Measurements from ENCODE around the gene UBP1. TPM values are rescaled to one million over a fixed set of nuclear protein-coding genes. Genes with fewer than 3 reads are reported as not detected.
A peak's percentile ranks its signal among the peaks of the same experiment; 100 is the strongest.

Gene UBP1
- total and polyA plus RNA-seq, 12 donors: 23.7 to 74.5 (median 44.3) TPM

- H3K36me3 ChIP-seq (replicated peaks in 1 of 2): peaks cover 0 to 87% of the 10 kb centered on the region in 2 donors
- H3K4me3 ChIP-seq: no peak overlapping the region
- DNase-seq: no peak
- 86 to 96% (median 91%) methylated on average over 2 of the region's 2 CpGs for WGBS, 4 donors
- no peak for TF ChIP-seq POLR2A (IDR thresholded peaks at IDR 0.05)
- no peak for TF ChIP-seq CTCF (IDR thresholded peaks at IDR 0.05)
- H3K9me3 ChIP-seq (replicated peaks in 1 of 3): no peaks in the 10 kb centered on the region
- no peaks in the 10 kb centered on the region for H3K4me1 ChIP-seq (replicated peaks in 1 of 2)
- no peak overlapping the region for H3K27ac ChIP-seq
- intact Hi-C loops (cut with DNase I): no loop called here
- no peaks in the 10 kb centered on the region for H3K27me3 ChIP-seq
Measured at GRCh38 chr3:33401781-33402180, 38.4 kb downstream of the UBP1 start.

- DNase-seq: no peak
- H3K4me3 ChIP-seq: no peak overlapping the region
- no peaks in the 10 kb centered on the region for H3K9me3 ChIP-seq (replicated peaks in 1 of 3)
- TF ChIP-seq POLR2A (IDR thresholded peaks at IDR 0.05): no peak
- TF ChIP-seq CTCF (IDR thresholded peaks at IDR 0.05): no peak
- H3K36me3 ChIP-seq (replicated peaks in 1 of 2): peaks cover 0 to 93% of the 10 kb centered on the region in 2 donors
- WGBS, 4 donors: 92 to 100% (median 97%) methylated on average over 5 of the region's 5 CpGs
- H3K4me1 ChIP-seq (replicated peaks in 1 of 2): no peaks in the 10 kb centered on the region
- H3K27me3 ChIP-seq: no peaks in the 10 kb centered on the region
- intact Hi-C loops (cut with DNase I): no loop called here
- no peak overlapping the region for H3K27ac ChIP-seq
Measured at GRCh38 chr3:33398410-33398809, 41.8 kb downstream of the UBP1 start.

GRCh38 chr3:33395900-33396299, 44.3 kb downstream of the UBP1 start:
- Histone ChIP-seq H3K36me3 (replicated peaks in 1 of 2) (peaks cover 0 to 86% of the 10 kb centered on the region in 2 donors), H3K9me3 (replicated peaks in 1 of 3) (no peaks in the 10 kb centered on the region), H3K27ac (no peak overlapping the region), H3K27me3 (no peaks in the 10 kb centered on the region), H3K4me3 (no peak overlapping the region), H3K4me1 (replicated peaks in 1 of 2) (no peaks in the 10 kb centered on the region)
- intact Hi-C loops (cut with DNase I): no loop called here
- 67 to 89% (median 81%) methylated on average over 4 to 7 of the region's 7 CpGs for WGBS, 4 donors
- peak in 1 of 7 donors; percentile 16 for DNase-seq
- no peak for TF ChIP-seq POLR2A (IDR thresholded peaks at IDR 0.05)
- no peak for TF ChIP-seq CTCF (IDR thresholded peaks at IDR 0.05)

- H3K4me1 ChIP-seq (replicated peaks in 1 of 2): no peaks in the 10 kb centered on the region
- no peak for DNase-seq
- H3K36me3 ChIP-seq (replicated peaks in 1 of 2): peaks cover 0 to 84% of the 10 kb centered on the region in 2 donors
- H3K9me3 ChIP-seq (replicated peaks in 1 of 3): no peaks in the 10 kb centered on the region
- no peaks in the 10 kb centered on the region for H3K27me3 ChIP-seq
- no peak for TF ChIP-seq POLR2A (IDR thresholded peaks at IDR 0.05)
- no peak for TF ChIP-seq CTCF (IDR thresholded peaks at IDR 0.05)
- no peak overlapping the region for H3K4me3 ChIP-seq
- WGBS, 4 donors: 81 to 98% (median 90%) methylated on average over 1 of the region's 1 CpG
- intact Hi-C loops (cut with DNase I): no loop called here
- no peak overlapping the region for H3K27ac ChIP-seq
Measured at GRCh38 chr3:33394403-33395054, 45.7 kb downstream of the UBP1 start.
